Measurements from ENCODE around the gene TSSC4. TPM values are rescaled to one million over a fixed set of nuclear protein-coding genes. Genes with fewer than 3 reads are reported as not detected.

TSSC4 gene
- total RNA-seq, 1 experiment from 2014 or later, result 47.1 TPM

- ATAC-seq, result no peak
- Histone ChIP-seq H3K27ac (ENCODE audit: low read depth, low read length) (no peak overlapping the region), H3K4me1 (ENCODE audit: control insufficient read depth in 1 of 2, insufficient read depth in 2 of 2, low read length in 2 of 2) (peaks cover 13 to 61% of the 10 kb centered on the region in 2 experiments), H2AFZ (ENCODE audit: low read depth, low read length, poor library complexity, severe bottlenecking) (no peak overlapping the region), H3K9me2 (ENCODE audit: insufficient read depth) (no peaks in the 10 kb centered on the region), H3K9me3 (ENCODE audit: control insufficient read depth in 1 of 2, insufficient read depth in 1 of 2, low read depth in 1 of 2, low read length in 2 of 2) (no peaks in the 10 kb centered on the region), H3K9ac (ENCODE audit: low read length) (no peak overlapping the region), H3K4me3 (replicated peaks in 1 of 2; ENCODE audit: low read depth in 1 of 2, low read length in 2 of 2) (no peak overlapping the region), H3K36me3 (ENCODE audit: control insufficient read depth in 1 of 2, insufficient read depth in 2 of 2, low read length in 2 of 2) (peaks cover 7 to 11% of the 10 kb centered on the region in 2 experiments; a peak in 2 of 4 replicates), H3K79me2 (ENCODE audit: insufficient read depth, low read length) (peaks cover 97% of the 10 kb centered on the region), H3K4me2 (ENCODE audit: low read length) (no peak overlapping the region), H3K27me3 (ENCODE audit: insufficient read depth, low read length) (no peaks in the 10 kb centered on the region), H4K20me1 (ENCODE audit: insufficient read depth) (peaks cover 10% of the 10 kb centered on the region; the same call in 1 of the 2 replicates)
- TF ChIP-seq RAD21 (IDR thresholded peaks at IDR 0.05; ENCODE audit: low read depth), result no peak
- intact Hi-C loops (cut with micrococcal nuclease), result no loop called here
- RAD21 ChIA-PET (ENCODE audit: low non-redundant PET in 1 of 2, low total read pairs in 2 of 2, uncharacterized antibody in 2 of 2, unreplicated experiment in 2 of 2), result no interaction called here
- POLR2A ChIA-PET, result interaction anchor here (2.5 kb wide), 1 partner anchor 8 kb away, joined by 12 read pairs; the partner anchor contains the start of gene CD81
- DNase-seq (ENCODE audit: low read depth, low spot score), result no peak
- no TSS peak for BruUV-seq (replicated peaks)
- CTCF ChIA-PET, result no interaction called here
Observed at GRCh38 chr11:2385156-2386151, 15.1 kb upstream of the TSSC4 start.

- Histone ChIP-seq H3K27me3 (ENCODE audit: insufficient read depth, low read length) (no peaks in the 10 kb centered on the region), H3K9me3 (ENCODE audit: control insufficient read depth in 1 of 2, insufficient read depth in 1 of 2, low read depth in 1 of 2, low read length in 2 of 2) (no peaks in the 10 kb centered on the region), H3K4me2 (ENCODE audit: low read length) (no peak overlapping the region), H3K36me3 (ENCODE audit: control insufficient read depth in 1 of 2, insufficient read depth in 2 of 2, low read length in 2 of 2) (peaks cover 7 to 8% of the 10 kb centered on the region in 2 experiments; a peak in 2 of 4 replicates), H3K4me1 (ENCODE audit: control insufficient read depth in 1 of 2, insufficient read depth in 2 of 2, low read length in 2 of 2) (peaks cover 14 to 55% of the 10 kb centered on the region in 2 experiments), H3K9me2 (ENCODE audit: insufficient read depth) (no peaks in the 10 kb centered on the region), H4K20me1 (ENCODE audit: insufficient read depth) (peaks cover 10% of the 10 kb centered on the region; the same call in 1 of the 2 replicates), H3K9ac (ENCODE audit: low read length) (no peak overlapping the region), H3K4me3 (replicated peaks in 1 of 2; ENCODE audit: low read depth in 1 of 2, low read length in 2 of 2) (no peak overlapping the region), H3K27ac (ENCODE audit: low read depth, low read length) (no peak overlapping the region), H3K79me2 (ENCODE audit: insufficient read depth, low read length) (peaks cover 97% of the 10 kb centered on the region), H2AFZ (ENCODE audit: low read depth, low read length, poor library complexity, severe bottlenecking) (no peak overlapping the region)
- POLR2A ChIA-PET, result interaction anchor here (2.5 kb wide), 1 partner anchor 9 kb away, joined by 12 read pairs; the partner anchor contains the start of gene CD81
- TF ChIP-seq REST (IDR thresholded peaks at IDR 0.05; ENCODE audit: low read depth) (no peak), EZH2phosphoT487 (IDR thresholded peaks at IDR 0.05; ENCODE audit: borderline replicate concordance) (no peak), RAD21 (IDR thresholded peaks at IDR 0.05; ENCODE audit: low read depth) (no peak), JUND (IDR thresholded peaks at IDR 0.05) (no peak), SIN3A (IDR thresholded peaks at IDR 0.05; ENCODE audit: low read depth) (no peak), FOSL1 (IDR thresholded peaks at IDR 0.05; ENCODE audit: low read depth) (no peak), POLR2AphosphoS5 (IDR thresholded peaks at IDR 0.05; ENCODE audit: low read depth, low read length) (no peak), EZH2 (IDR thresholded peaks at IDR 0.05) (no peak)
- no TSS peak for BruUV-seq (replicated peaks)
- intact Hi-C loops (cut with micrococcal nuclease), result no loop called here
- RAD21 ChIA-PET (ENCODE audit: low non-redundant PET in 1 of 2, low total read pairs in 2 of 2, uncharacterized antibody in 2 of 2, unreplicated experiment in 2 of 2), result no interaction called here
- CTCF ChIA-PET, result interaction anchor here (0.8 kb wide), 1 partner anchor 14 kb away, joined by 3 read pairs; the partner anchor contains the start of gene TSSC4
- ATAC-seq (no peak), DNase-seq (ENCODE audit: low read depth, low spot score) (no peak)
Observed at GRCh38 chr11:2386591-2386990, 14.0 kb upstream of the TSSC4 start.

Data from HCT116 (cell line).